ENCODE measurements around the gene CDKN1A. TPM values are rescaled to one million over a fixed set of nuclear protein-coding genes. Genes with fewer than 3 reads are reported as not detected.

Gene CDKN1A
- total and polyA plus RNA-seq, 12 donors = 23.3 to 357 (median 61.2) TPM

GRCh38 chr6:36717231-36717825 is 38.8 kb downstream of the CDKN1A start:
- Histone ChIP-seq H3K9me3 (no peaks in the 10 kb centered on the region), H3K4me1 (no peaks in the 10 kb centered on the region), H3K27me3 (no peaks in the 10 kb centered on the region), H3K4me3 (no peak overlapping the region), H3K36me3 (no peaks in the 10 kb centered on the region), H3K27ac (no peak overlapping the region)
- ATAC-seq (no peak), DNase-seq (no peak)
- TF ChIP-seq CTCF (IDR thresholded peaks at IDR 0.05) = no peak
- WGBS, 2 donors = 70 to 73% methylated on average over 13 of the region's 13 CpGs
- intact Hi-C loops (cut with DNase I) = no loop called here

- TF ChIP-seq CTCF (IDR thresholded peaks at IDR 0.05) = no peak
- Histone ChIP-seq H3K9me3 (no peaks in the 10 kb centered on the region), H3K27ac (no peak overlapping the region), H3K4me3 (no peak overlapping the region), H3K4me1 (no peaks in the 10 kb centered on the region), H3K27me3 (no peaks in the 10 kb centered on the region), H3K36me3 (no peaks in the 10 kb centered on the region)
- ATAC-seq = no peak
- intact Hi-C loops (cut with DNase I) = no loop called here
- WGBS, 2 donors = 81 to 82% methylated on average over 12 of the region's 12 CpGs
- no peak for DNase-seq
Observed at GRCh38 chr6:36717871-36718540, 39.5 kb downstream of the CDKN1A start.

GRCh38 chr6:36718560-36718959 is 40.0 kb downstream of the CDKN1A start:
- Histone ChIP-seq H3K27me3 (no peaks in the 10 kb centered on the region), H3K27ac (no peak overlapping the region), H3K4me3 (no peak overlapping the region), H3K9me3 (no peaks in the 10 kb centered on the region), H3K4me1 (no peaks in the 10 kb centered on the region), H3K36me3 (no peaks in the 10 kb centered on the region)
- ATAC-seq (no peak), DNase-seq (no peak)
- intact Hi-C loops (cut with DNase I) = no loop called here
- 82 to 85% methylated on average over 5 of the region's 5 CpGs for WGBS, 2 donors
- TF ChIP-seq CTCF (IDR thresholded peaks at IDR 0.05) = no peak

GRCh38 chr6:36719126-36719525 is 40.6 kb downstream of the CDKN1A start:
- ATAC-seq (no peak), DNase-seq (no peak)
- WGBS, 2 donors = 88 to 95% methylated on average over 7 of the region's 7 CpGs
- Histone ChIP-seq H3K27ac (no peak overlapping the region), H3K36me3 (no peaks in the 10 kb centered on the region), H3K27me3 (no peaks in the 10 kb centered on the region), H3K4me3 (no peak overlapping the region), H3K9me3 (no peaks in the 10 kb centered on the region), H3K4me1 (no peaks in the 10 kb centered on the region)
- TF ChIP-seq CTCF (IDR thresholded peaks at IDR 0.05) = no peak
- intact Hi-C loops (cut with DNase I) = no loop called here
